Breast epithelium (tissue), 3 donors: ENCODE measurements around the gene PUS7.
"Not testable (repeated sequence)": the region's sequence is repeated elsewhere in the genome, so short reads cannot be mapped to it uniquely, and the experiment has no call there.

ENCODE experiments used
- POLR2A ChIP-seq: fragments of 450-650 bp; IDR thresholded peaks from one replicate; pipeline ENCODE4 v1.6.1; 2016; ENCODE audit warnings: antibody characterized with exemption, mild to moderate bottlenecking, moderate library complexity
- TF ChIP-seq, protein P1 (sequence below), 3 donors: fragments of 450-650 bp; IDR thresholded peaks; one replicate each; pipeline ENCODE4 v1.5.1; 2016 to 2017; ENCODE audit warnings: antibody characterized with exemption in 3 of 3, mild to moderate bottlenecking in 3 of 3, moderate library complexity in 3 of 3

DNA sequence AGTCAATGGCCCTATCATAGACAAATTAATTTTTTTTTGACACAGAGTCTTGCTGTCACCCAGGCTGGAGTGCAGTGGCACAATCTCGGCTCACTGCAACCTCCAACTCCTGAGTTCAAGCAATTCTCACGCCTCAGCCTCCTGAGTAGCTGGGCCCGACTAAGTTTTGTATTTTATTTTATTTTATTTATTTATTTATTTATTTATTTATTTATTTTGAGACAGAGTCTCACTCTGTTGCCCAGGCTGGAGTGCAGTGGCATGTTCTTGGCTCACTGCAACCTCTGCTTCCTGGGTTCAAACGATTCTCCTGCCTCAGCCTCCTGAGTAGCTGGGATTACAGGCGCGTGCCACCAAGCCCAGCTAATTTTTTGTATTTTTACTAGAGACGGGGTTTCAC is 6.5 kb downstream of the PUS7 start:
- TF ChIP-seq, protein P1, sequence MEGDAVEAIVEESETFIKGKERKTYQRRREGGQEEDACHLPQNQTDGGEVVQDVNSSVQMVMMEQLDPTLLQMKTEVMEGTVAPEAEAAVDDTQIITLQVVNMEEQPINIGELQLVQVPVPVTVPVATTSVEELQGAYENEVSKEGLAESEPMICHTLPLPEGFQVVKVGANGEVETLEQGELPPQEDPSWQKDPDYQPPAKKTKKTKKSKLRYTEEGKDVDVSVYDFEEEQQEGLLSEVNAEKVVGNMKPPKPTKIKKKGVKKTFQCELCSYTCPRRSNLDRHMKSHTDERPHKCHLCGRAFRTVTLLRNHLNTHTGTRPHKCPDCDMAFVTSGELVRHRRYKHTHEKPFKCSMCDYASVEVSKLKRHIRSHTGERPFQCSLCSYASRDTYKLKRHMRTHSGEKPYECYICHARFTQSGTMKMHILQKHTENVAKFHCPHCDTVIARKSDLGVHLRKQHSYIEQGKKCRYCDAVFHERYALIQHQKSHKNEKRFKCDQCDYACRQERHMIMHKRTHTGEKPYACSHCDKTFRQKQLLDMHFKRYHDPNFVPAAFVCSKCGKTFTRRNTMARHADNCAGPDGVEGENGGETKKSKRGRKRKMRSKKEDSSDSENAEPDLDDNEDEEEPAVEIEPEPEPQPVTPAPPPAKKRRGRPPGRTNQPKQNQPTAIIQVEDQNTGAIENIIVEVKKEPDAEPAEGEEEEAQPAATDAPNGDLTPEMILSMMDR (IDR thresholded peaks at IDR 0.05): not testable (repeated sequence)
- not testable (repeated sequence) for TF ChIP-seq POLR2A
